Tibial artery (tissue), 4 donors: ENCODE data around the gene SLC35E1.
"Not testable (repeated sequence)": the region's sequence is repeated elsewhere in the genome, so short reads cannot be mapped to it uniquely, and the experiment has no call there.

Source experiments
- DNase-seq, 2 donors: peaks; one replicate each; pipeline ENCODE4 v3.0.0-alpha.2; 2019
- H3K27ac ChIP-seq, 2 donors: fragments of 200-600 bp; sonication (generic) in 1 of 2; 1 replicate in 1 of 2; 2 replicates in 1 of 2; pipeline ENCODE4 v1.5.1; 2018 to 2019; ENCODE audit warnings: mild to moderate bottlenecking in 1 of 2
- H3K27me3 ChIP-seq, 2 donors: fragments of 200-600 bp; sonication (generic) in 1 of 2; one replicate each; pipeline versions ENCODE4 v1.5.1 to v1.6.0; 2016 to 2019
- H3K36me3 ChIP-seq, 3 donors: fragments of 200-600 bp; sonication (generic) in 2 of 3; one replicate each; pipeline ENCODE4 v1.5.1; 2016 to 2019; ENCODE audit warnings: mild to moderate bottlenecking in 2 of 3
- H3K4me1 ChIP-seq, 4 donors: fragments of 200-600 bp; sonication (generic) in 2 of 4; 1 replicate in 3 of 4; 2 replicates in 1 of 4; pipeline ENCODE4 v1.5.1; 2016 to 2019
- H3K4me3 ChIP-seq, 2 donors: fragments of 200-600 bp; sonication (generic) in 1 of 2; 1 replicate in 1 of 2; 2 replicates in 1 of 2; pipeline ENCODE4 v1.5.1; 2018 to 2019; ENCODE audit warnings: mild to moderate bottlenecking in 2 of 2
- H3K9me3 ChIP-seq, 3 donors: fragments of 200-600 bp; sonication (generic) in 1 of 3; one replicate each; pipeline ENCODE4 v1.5.1; 2016 to 2019
- intact Hi-C: fragments of 100-400 bp; cut with DNase I; formaldehyde crosslinking; loops from one replicate; pipeline ENCODE4 v1.15.0; 2023; ENCODE audit warnings: low total_unique reads
- TF ChIP-seq, protein P1 (sequence below), 2 experiments: fragments of 200-600 bp in 1 of 2; fragments of 450-650 bp in 1 of 2; IDR thresholded peaks; one replicate each; pipeline ENCODE4 v1.5.1; 2017 to 2019; ENCODE audit warnings: antibody characterized with exemption in 2 of 2, mild to moderate bottlenecking in 1 of 2, moderate library complexity in 1 of 2

The SLC35E1 gene

DNA sequence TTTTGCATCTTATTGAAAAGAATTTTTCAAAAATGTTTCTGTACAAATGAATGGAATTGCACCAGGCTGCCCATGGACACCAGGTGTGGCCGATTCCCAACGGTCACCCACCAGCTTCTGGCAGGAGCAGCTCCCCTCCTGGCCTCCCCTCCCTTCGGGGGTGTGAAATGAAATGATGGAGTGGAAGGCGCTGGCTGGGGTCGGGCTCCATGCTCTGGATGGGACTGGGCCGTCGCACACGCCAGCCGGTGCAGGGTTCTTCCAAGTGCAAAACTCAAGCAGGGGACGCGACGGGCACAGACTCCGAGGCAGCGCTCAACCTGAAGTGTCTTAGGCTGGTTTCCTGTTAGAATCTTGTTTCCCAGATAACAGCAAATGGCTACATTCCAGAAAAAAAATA is 54.2 kb downstream of the SLC35E1 start:
- Histone ChIP-seq H3K9me3 (no peaks in the 10 kb centered on the region), H3K36me3 (peaks cover 67 to 100% (median 87%) of the 10 kb centered on the region in 3 donors)
- TF ChIP-seq, protein P1, sequence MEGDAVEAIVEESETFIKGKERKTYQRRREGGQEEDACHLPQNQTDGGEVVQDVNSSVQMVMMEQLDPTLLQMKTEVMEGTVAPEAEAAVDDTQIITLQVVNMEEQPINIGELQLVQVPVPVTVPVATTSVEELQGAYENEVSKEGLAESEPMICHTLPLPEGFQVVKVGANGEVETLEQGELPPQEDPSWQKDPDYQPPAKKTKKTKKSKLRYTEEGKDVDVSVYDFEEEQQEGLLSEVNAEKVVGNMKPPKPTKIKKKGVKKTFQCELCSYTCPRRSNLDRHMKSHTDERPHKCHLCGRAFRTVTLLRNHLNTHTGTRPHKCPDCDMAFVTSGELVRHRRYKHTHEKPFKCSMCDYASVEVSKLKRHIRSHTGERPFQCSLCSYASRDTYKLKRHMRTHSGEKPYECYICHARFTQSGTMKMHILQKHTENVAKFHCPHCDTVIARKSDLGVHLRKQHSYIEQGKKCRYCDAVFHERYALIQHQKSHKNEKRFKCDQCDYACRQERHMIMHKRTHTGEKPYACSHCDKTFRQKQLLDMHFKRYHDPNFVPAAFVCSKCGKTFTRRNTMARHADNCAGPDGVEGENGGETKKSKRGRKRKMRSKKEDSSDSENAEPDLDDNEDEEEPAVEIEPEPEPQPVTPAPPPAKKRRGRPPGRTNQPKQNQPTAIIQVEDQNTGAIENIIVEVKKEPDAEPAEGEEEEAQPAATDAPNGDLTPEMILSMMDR (IDR thresholded peaks at IDR 0.05): no peak

DNA sequence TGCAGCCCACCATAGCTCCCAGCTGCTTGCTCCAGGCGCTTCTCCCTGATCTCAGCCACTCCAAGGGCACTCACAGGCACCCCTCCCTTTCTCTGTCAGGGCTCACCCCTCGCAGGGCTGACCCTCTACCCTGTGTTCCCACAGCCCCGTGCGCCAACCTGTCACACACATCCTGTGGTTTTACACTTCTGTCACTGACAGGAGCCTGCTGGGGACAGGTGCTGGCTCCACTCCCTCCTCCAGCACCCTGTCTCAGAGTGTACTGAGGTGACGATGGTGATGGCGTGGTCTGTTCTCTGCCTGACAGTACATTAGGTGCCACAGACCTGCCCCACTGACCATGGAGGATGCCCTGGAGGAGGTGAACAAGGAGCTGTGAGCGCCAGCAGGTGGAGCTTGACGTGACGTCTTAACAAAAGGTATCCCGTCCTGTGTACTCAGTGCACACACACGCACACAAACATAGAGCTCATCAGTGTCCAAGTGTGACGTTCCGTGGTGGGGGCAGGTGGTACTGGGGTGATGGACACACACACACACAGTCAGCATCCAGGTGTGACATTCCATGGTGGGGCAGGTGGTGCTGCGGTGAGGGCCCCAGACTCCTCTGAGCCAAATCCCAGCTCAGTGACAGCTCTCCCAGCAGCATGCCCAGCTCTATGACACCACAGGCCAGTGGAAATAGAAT is 55.1 kb downstream of the SLC35E1 start:
- no peak for DNase-seq
- no peaks in the 10 kb centered on the region for H3K4me1 ChIP-seq
- H3K27ac ChIP-seq: no peak overlapping the region
- intact Hi-C loops: no loop called here
- H3K36me3 ChIP-seq: peaks cover 58 to 100% (median 81%) of the 10 kb centered on the region in 3 donors
- H3K9me3 ChIP-seq: no peaks in the 10 kb centered on the region
- no peaks in the 10 kb centered on the region for H3K27me3 ChIP-seq
- H3K4me3 ChIP-seq: no peak overlapping the region
- TF ChIP-seq, protein P1 (IDR thresholded peaks at IDR 0.05): no peak

More for the DNA sequence above, 54.2 kb downstream of the SLC35E1 start:
- Histone ChIP-seq H3K4me3 (no peak overlapping the region), H3K27me3 (no peaks in the 10 kb centered on the region), H3K4me1 (no peaks in the 10 kb centered on the region), H3K27ac (no peak overlapping the region)
- no peak for DNase-seq
- intact Hi-C loops: no loop called here

DNA sequence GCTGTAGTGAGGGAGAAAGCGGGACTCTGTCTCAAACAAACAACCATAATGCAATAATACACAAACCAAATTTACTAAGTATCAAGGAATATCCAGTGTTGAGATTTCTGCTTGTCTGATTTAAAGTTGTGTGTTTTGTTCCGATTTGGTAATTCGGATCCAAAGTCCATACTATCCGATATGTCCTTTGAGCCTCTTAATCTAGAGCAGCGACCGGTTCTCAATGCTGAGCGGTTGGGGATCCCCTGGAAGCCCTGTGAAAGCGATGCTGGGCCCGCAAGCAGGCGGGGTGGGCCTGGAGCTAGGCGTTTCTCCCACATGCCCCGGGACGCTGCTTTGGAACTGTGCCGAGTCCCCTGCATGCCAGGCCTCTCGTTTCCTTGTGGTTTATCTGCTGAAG is 55.8 kb downstream of the SLC35E1 start:
- DNase-seq: no peak
- H3K4me1 ChIP-seq: no peaks in the 10 kb centered on the region
- peaks cover 55 to 97% (median 77%) of the 10 kb centered on the region in 3 donors for H3K36me3 ChIP-seq
- no peak overlapping the region for H3K27ac ChIP-seq
- intact Hi-C loops: no loop called here
- H3K4me3 ChIP-seq: no peak overlapping the region
- TF ChIP-seq, protein P1 (IDR thresholded peaks at IDR 0.05): no peak
- no peaks in the 10 kb centered on the region for H3K27me3 ChIP-seq
- no peaks in the 10 kb centered on the region for H3K9me3 ChIP-seq

DNA sequence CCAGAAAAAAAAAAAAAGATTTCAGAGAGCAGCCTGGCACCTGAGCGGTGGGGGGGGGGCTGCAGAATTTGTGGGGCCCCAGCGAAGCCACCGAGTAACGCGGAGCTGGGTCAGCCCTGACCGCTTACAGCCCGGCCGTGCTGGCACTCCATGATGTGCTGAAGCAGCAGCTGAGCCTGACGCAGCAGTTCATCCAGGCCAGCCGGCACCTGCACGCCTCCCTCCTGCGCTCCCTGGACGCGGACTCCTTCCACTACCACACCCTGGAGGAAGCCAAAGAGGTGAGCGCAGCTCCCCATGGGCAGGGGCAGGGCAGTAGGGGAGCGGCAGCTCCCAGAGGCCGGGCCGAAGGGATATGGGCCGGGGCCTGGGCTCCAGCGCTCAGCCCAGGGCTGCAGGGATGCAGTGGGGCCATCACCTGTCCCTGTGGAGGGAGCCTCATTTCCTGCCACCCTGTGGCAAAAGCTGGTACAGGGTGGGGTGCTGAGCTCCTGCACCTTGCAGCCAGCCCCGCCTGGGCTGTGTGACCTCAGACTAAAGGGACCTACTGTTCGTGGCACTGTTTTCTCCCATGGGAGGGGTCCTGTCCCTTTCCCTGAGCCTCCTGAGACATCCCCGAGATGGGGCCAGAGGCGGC is 57.7 kb downstream of the SLC35E1 start:
- H3K36me3 ChIP-seq: peaks cover 38 to 92% (median 77%) of the 10 kb centered on the region in 3 donors
- no peaks in the 10 kb centered on the region for H3K27me3 ChIP-seq
- TF ChIP-seq, protein P1 (IDR thresholded peaks at IDR 0.05): no peak
- no peak overlapping the region for H3K27ac ChIP-seq
- intact Hi-C loops: no loop called here
- no peaks in the 10 kb centered on the region for H3K9me3 ChIP-seq
- DNase-seq: no peak
- no peak overlapping the region for H3K4me3 ChIP-seq
- no peaks in the 10 kb centered on the region for H3K4me1 ChIP-seq

DNA sequence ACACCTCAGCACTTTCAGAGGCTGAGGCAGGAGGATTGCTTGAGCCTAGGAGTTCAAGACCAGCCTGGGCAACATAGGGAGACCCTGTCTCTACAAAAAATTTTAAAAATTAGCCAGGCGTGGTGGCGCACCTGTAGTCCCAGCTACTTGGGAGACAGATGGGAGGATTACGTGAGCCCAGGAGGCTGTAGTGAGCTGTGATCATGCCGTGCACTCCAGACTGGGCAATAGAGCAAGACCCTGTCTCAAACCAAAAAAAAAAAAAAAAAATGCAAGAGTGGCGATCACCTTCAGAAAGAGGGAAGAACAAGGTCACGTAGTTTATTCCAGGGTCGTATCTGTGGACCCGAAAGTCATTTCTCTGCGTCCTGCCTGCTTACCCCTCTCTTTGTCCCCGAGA is 59.6 kb downstream of the SLC35E1 start:
- DNase-seq, H3K4me1 ChIP-seq, intact Hi-C loops, H3K4me3 ChIP-seq, H3K27me3 ChIP-seq, H3K9me3 ChIP-seq, H3K27ac ChIP-seq: not testable (repeated sequence)
- H3K36me3 ChIP-seq: peaks cover 19 to 80% (median 64%) of the 10 kb centered on the region in 3 donors
